K562 (cell line): Measurements from ENCODE around the gene POR. TPM values are rescaled to one million over a fixed set of nuclear protein-coding genes. Genes with fewer than 3 reads are reported as not detected.

ENCODE experiments used
- ATAC-seq: fragments of 200-7000 bp; cut with Tn5 transposase; 3 replicates; pipeline ENCODE4 v1.9.1; 2020; ENCODE audit warnings: moderate library complexity
- Bru-seq: library from RNA; stranded (reverse); fragments of 400-500 nt; gene quantifications from one replicate; lab custom pipeline; 2021; lab: Mats Ljungman, UMichigan
- BruChase-seq, 2 experiments: library from RNA; stranded (reverse); fragments of 400-500 nt; gene quantifications; one replicate each; lab custom pipeline; 2021; lab: Mats Ljungman, UMichigan
- BruUV-seq: library from RNA; stranded (reverse); fragments of 400-500 nt; replicated peaks from 2 replicates; lab custom pipeline; 2021; lab: Mats Ljungman, UMichigan
- CTCF ChIA-PET: fragments of 300-600 bp; formaldehyde crosslinking; extraction: SDS; loops from one replicate; lab custom pipeline; 2021; ENCODE audit warnings: low intra/inter-chr PET ratio; lab: Yijun Ruan, JAX
- POLR2A ChIA-PET: fragments of 300-600, 350-650 bp; sonication (Branson Sonifier 250); formaldehyde crosslinking; extraction: SDS; loops from one replicate; lab custom pipeline; 2021; ENCODE audit warnings: antibody characterized with exemption, inconsistent platforms; lab: Yijun Ruan, JAX
- DNase-seq, 4 experiments: peaks; one replicate each; pipeline versions ENCODE4 v3.0.0 to v3.0.0-alpha.2; 2011 to 2018; ENCODE audit warnings: low spot score in 3 of 4, mixed read lengths in 3 of 4; ENCODE audit errors: extremely low read depth in 1 of 4
- FAIRE-seq: peaks from 2 replicates; lab custom pipeline; 2011; peaks lifted over from hg19 to GRCh38; lab: Jason Lieb, UNC
- H2AFZ ChIP-seq: 2 replicates; pipeline ENCODE4 v1.6.0; 2011; ENCODE audit warnings: low read depth, low read length, control low read depth, inconsistent platforms
- H3K27ac ChIP-seq: fragments of 200-600 bp; 3 replicates; pipeline ENCODE4 v1.8.0; 2011; ENCODE audit warnings: low read depth, mild to moderate bottlenecking, control low read depth, inconsistent platforms, low read length, moderate library complexity, mixed read lengths; ENCODE audit errors: extremely low read depth
- H3K27me3 ChIP-seq, 2 experiments: fragments of 300-600 bp in 1 of 2; 2 replicates in 1 of 2; 3 replicates in 1 of 2; pipeline versions ENCODE4 v1.6.0 to v1.8.0; 2011; ENCODE audit warnings: inconsistent platforms in 2 of 2, low read length in 2 of 2, mild to moderate bottlenecking in 1 of 2, mixed read lengths in 1 of 2, moderate library complexity in 1 of 2; ENCODE audit not compliant: control insufficient read depth in 2 of 2, insufficient read depth in 2 of 2
- H3K36me3 ChIP-seq: fragments of 300-600 bp; 3 replicates; pipeline ENCODE4 v1.8.0; 2011; ENCODE audit warnings: mild to moderate bottlenecking, low read length, inconsistent platforms; ENCODE audit not compliant: control insufficient read depth, insufficient read depth
- H3K4me1 ChIP-seq, 2 experiments: fragments of 200-600 bp in 1 of 2; replicated peaks in 1 of 2; 2 replicates in 1 of 2; 3 replicates in 1 of 2; pipeline versions ENCODE4 v1.5.1 to v1.8.0; 2011; ENCODE audit warnings: inconsistent platforms in 2 of 2, low read length in 2 of 2, mild to moderate bottlenecking in 1 of 2, mixed read lengths in 1 of 2, moderate library complexity in 1 of 2; ENCODE audit not compliant: control insufficient read depth in 2 of 2, insufficient read depth in 2 of 2
- H3K4me2 ChIP-seq: 2 replicates; pipeline ENCODE4 v1.6.1; 2011; ENCODE audit warnings: low read length, control low read depth, inconsistent platforms, mixed read lengths; ENCODE audit not compliant: insufficient read depth
- H3K4me3 ChIP-seq: fragments of 200-600 bp; sonication (generic), shearing (Covaris generic); 2 replicates; pipeline ENCODE4 v1.5.1; 2016; ENCODE audit warnings: control low read depth, inconsistent platforms
- H3K79me2 ChIP-seq: fragments of 200-600 bp; 3 replicates; pipeline ENCODE4 v1.8.0; 2011; ENCODE audit warnings: low read length, inconsistent platforms; ENCODE audit not compliant: control insufficient read depth, insufficient read depth
- H3K9ac ChIP-seq, 2 experiments: 2 replicates each; pipeline versions ENCODE4 v1.6.0 to v1.6.1; 2011; ENCODE audit warnings: low read depth in 2 of 2, low read length in 2 of 2, control low read depth in 1 of 2, inconsistent platforms in 1 of 2, mild to moderate bottlenecking in 1 of 2, mixed read lengths in 1 of 2; ENCODE audit not compliant: insufficient read depth in 1 of 2
- H3K9me1 ChIP-seq: one replicate; pipeline ENCODE4 v1.6.0; 2011; ENCODE audit warnings: inconsistent platforms, mild to moderate bottlenecking, low read length, moderate library complexity; ENCODE audit not compliant: control insufficient read depth, insufficient read depth
- H3K9me3 ChIP-seq: replicated peaks from 2 replicates; pipeline ENCODE4 v1.5.1; 2011; ENCODE audit warnings: low read depth, low read length, inconsistent platforms; ENCODE audit not compliant: control insufficient read depth, insufficient read depth
- H4K20me1 ChIP-seq: replicated peaks from 2 replicates; pipeline ENCODE4 v1.6.1; 2011; ENCODE audit warnings: low read length, inconsistent platforms, mixed read lengths; ENCODE audit not compliant: control insufficient read depth, insufficient read depth
- BRF2 ChIP-seq: IDR thresholded peaks from 3 replicates; pipeline ENCODE4 v1.6.1; 2011; ENCODE audit warnings: borderline replicate concordance, mild to moderate bottlenecking; ENCODE audit not compliant: insufficient read length, insufficient read depth
- KDM4B ChIP-seq, 2 experiments: fragments of 450-650 bp in 1 of 2; sonication (generic) in 1 of 2; IDR thresholded peaks; 2 replicates each; pipeline ENCODE4 v1.6.1; 2016 to 2017; ENCODE audit warnings: borderline replicate concordance in 2 of 2, antibody characterized with exemption in 1 of 2, low read depth in 1 of 2, mild to moderate bottlenecking in 1 of 2
- L3MBTL2 ChIP-seq: fragments of 450-650 bp; IDR thresholded peaks from 2 replicates; pipeline ENCODE4 v1.6.1; 2016; ENCODE audit warnings: mild to moderate bottlenecking, moderate library complexity
- LEF1 ChIP-seq: fragments of 450-650 bp; IDR thresholded peaks from 2 replicates; pipeline ENCODE4 v1.6.1; 2016; ENCODE audit warnings: mild to moderate bottlenecking
- MED1 ChIP-seq: sonication (generic); formaldehyde crosslinking; IDR thresholded peaks from 2 replicates; pipeline ENCODE4 v1.8.1; 2023; ENCODE audit warnings: missing genetic modification reagents, borderline replicate concordance
- NCOA4 ChIP-seq: fragments of 450-650 bp; IDR thresholded peaks from 2 replicates; pipeline ENCODE4 v1.6.1; 2018; ENCODE audit warnings: mild to moderate bottlenecking; ENCODE audit not compliant: partially characterized antibody
- SETDB1 ChIP-seq: IDR thresholded peaks from one replicate; pipeline ENCODE4 v1.6.1; 2012; ENCODE audit warnings: low read length, control low read depth, inconsistent platforms
- WGBS: fragments of 100-300 bp; shearing (Covaris generic); methylation state at CpG from one replicate; pipeline ENCODE4 v1.1.6; 2016; ENCODE audit warnings: low coverage, mixed read lengths; ENCODE audit not compliant: insufficient coverage; ENCODE audit errors: missing lambda C conversion rate; 5-methylcytosine and 5-hydroxymethylcytosine counted together
- in situ Hi-C: fragments of 300-500 bp; cut with MboI; formaldehyde crosslinking; loops from 4 replicates; pipeline ENCODE4 v1.15.0; 2018; ENCODE audit warnings: inconsistent platforms, mixed read lengths
- intact Hi-C: fragments of 100-400 bp; cut with micrococcal nuclease; formaldehyde crosslinking; loops from 2 replicates; pipeline ENCODE4 v1.14.2; 2022
- long read RNA-seq, 3 experiments: library from polyadenylated mRNA in 2 of 3; library from RNA in 1 of 3; unstranded in 2 of 3; stranded (forward) in 1 of 3; transcript quantifications; one replicate each; pipeline ENCODE4 v2.0.0, GENCODE V29; 2019 to 2022
- polyA minus RNA-seq, 3 experiments: library from RNA; depleted of rRNA, polyadenylated mRNA; stranded (reverse); fragments of >200 nt; gene quantifications; 2 replicates each; pipeline ENCODE4 v1.2.3, GENCODE V29; 2011
- polyA plus RNA-seq, 8 experiments: library from polyadenylated mRNA; depleted of rRNA in 4 of 8; stranded (reverse) in 5 of 8; unstranded in 3 of 8; fragments of >200 nt; fragmentation: Nextera tagmentation in 2 of 8; fragmentation: Illumina TruSeq in 1 of 8; extraction: Ambion mirVana in 2 of 8; extraction: Trizol in 1 of 8; gene quantifications; 2 replicates each; pipeline versions ENCODE4 v1.2.1 to v1.2.3, GENCODE V29; 2011 to 2014; ENCODE audit warnings: inconsistent platforms in 1 of 8, missing spikeins in 1 of 8
- total RNA-seq, 7 experiments: library from RNA; depleted of rRNA in 6 of 7; stranded (reverse); fragments of >200 nt in 6 of 7; fragmentation: Illumina TruSeq in 2 of 7; extraction: Trizol in 2 of 7; gene quantifications; 2 replicates each; pipeline versions ENCODE4 v1.2.1 to v1.2.3, GENCODE V29; 2011 to 2021; ENCODE audit warnings: low replicate concordance in 1 of 7

The POR gene
- 102 and 236 TPM in 2 replicates for total RNA-seq (2011; cell fraction: chromatin; rRNA removed; ENCODE audit: low replicate concordance)
- total RNA-seq (2011; cell fraction: nucleolus; rRNA removed): 297 and 329 TPM in 2 replicates
- total RNA-seq (2011; cell fraction: nucleoplasm; rRNA removed): 126 and 148 TPM in 2 replicates
- total RNA-seq (2014; rRNA removed) (137 and 192 TPM in 2 replicates), total RNA-seq (2014; rRNA removed; fragmentation: Illumina TruSeq; extraction: Trizol) (36.0 and 53.7 TPM in 2 replicates), total RNA-seq (2015; rRNA removed; fragmentation: Illumina TruSeq; extraction: Trizol) (40.8 and 42.0 TPM in 2 replicates), total RNA-seq (2021) (138 and 142 TPM in 2 replicates), polyA plus RNA-seq (2011; rRNA removed) (33.8 and 51.7 TPM in 2 replicates), polyA plus RNA-seq (2014; fragmentation: Illumina TruSeq; extraction: Trizol) (75.6 and 89.8 TPM in 2 replicates), polyA plus RNA-seq (2014; fragmentation: Nextera tagmentation; extraction: Ambion mirVana) (10 to 100 TPM in 1 of 2 experiments, 1 to 10 TPM in 1; 4.7 to 10.6 TPM), polyA plus RNA-seq (2014; rRNA removed) (67.5 and 76.6 TPM in 2 replicates), polyA minus RNA-seq (2011; rRNA and poly(A)+ RNA removed) (24.0 and 27.0 TPM in 2 replicates), Bru-seq, nascent RNA (percentile 68 among the genes with signal in this experiment), BruChase-seq, experiment 1, labeled RNA remaining after a 2-hour chase (percentile 68 among the genes with signal in this experiment), BruChase-seq, experiment 2, labeled RNA remaining after a 6-hour chase (percentile 68 among the genes with signal in this experiment)
- 42.7 and 139 TPM in 2 replicates for polyA plus RNA-seq (2011; cell fraction: cytosol; rRNA removed)
- 158 and 263 TPM in 2 replicates for polyA plus RNA-seq (2011; cell fraction: nucleus; rRNA removed)
- 72.0 and 103 TPM in 2 replicates for polyA plus RNA-seq (2012)
- polyA minus RNA-seq (2011; cell fraction: cytosol; rRNA and poly(A)+ RNA removed): 76.6 and 85.5 TPM in 2 replicates
- 41.2 and 50.2 TPM in 2 replicates for polyA minus RNA-seq (2011; cell fraction: nucleus; rRNA and poly(A)+ RNA removed)
- long read RNA-seq, experiment 1, transcript POR-218 (16 exons, 2,522 nt): major isoform, 79 of 282 reads
- long read RNA-seq, experiment 1, transcript POR-222 (4 exons, 1,028 nt): minor isoform, 10 of 282 reads
- long read RNA-seq, experiment 1, partial matches to known transcripts: 183 of 282 reads
- long read RNA-seq, experiment 1, other reads (novel, unspliced or antisense): 9 of 282 reads
- long read RNA-seq, experiment 2, transcript POR-218 (16 exons, 2,522 nt): major isoform, 29 of 163 reads
- long read RNA-seq, experiment 2, partial matches to known transcripts: 108 of 163 reads
- long read RNA-seq, experiment 2, other reads (novel, unspliced or antisense): 21 of 163 reads
- long read RNA-seq, experiment 3, transcript POR-218 (16 exons, 2,522 nt): major isoform, 53 of 77 reads
- long read RNA-seq, experiment 3, partial matches to known transcripts: 20 of 77 reads
- long read RNA-seq, experiment 3, other reads (novel, unspliced or antisense): 3 of 77 reads

- Histone ChIP-seq H3K9me1 (peaks cover 3% of the 10 kb centered on the region), H2AFZ (peak within 1 kb of the TSS; percentile 97), H3K9ac (peak within 1 kb of the TSS; percentile 87 to 96), H3K27me3 (no peaks in the 10 kb centered on the region), H3K4me2 (peak within 1 kb of the TSS; percentile 92), H3K9me3 (no peaks in the 10 kb centered on the region), H3K4me1 (peaks cover 19 to 26% of the 10 kb centered on the region in 2 experiments; a peak in 4 of 5 replicates), H3K79me2 (peaks cover 54% of the 10 kb centered on the region), H3K36me3 (peaks cover 3% of the 10 kb centered on the region; the same call in 1 of the 3 replicates), H3K27ac (peak within 1 kb of the TSS; percentile 76), H4K20me1 (no peaks in the 10 kb centered on the region; the same call in 1 of the 2 replicates), H3K4me3 (peak within 1 kb of the TSS; percentile 97)
- FAIRE-seq: peak; percentile 81
- ATAC-seq: peak; percentile 97
- ChIA-PET POLR2A (interaction anchor here (0.6 to 2.6 kb wide), 11 partner anchors 12 to 438 kb away, joined by 3 to 48 read pairs (median 6); no protein-coding TSS in a partner anchor), CTCF (no interaction called here)
- in situ Hi-C loops: no loop called here
- WGBS: under 1% methylated on average over 73 of the region's 82 CpGs
- peak; percentile 96 to 97 (median 97) for DNase-seq
- BruUV-seq: no TSS peak
- intact Hi-C loops: no loop called here
- TF ChIP-seq NCOA4 (no peak), L3MBTL2 (peak; percentile 85), KDM4B (IDR thresholded peaks at IDR 0.05; ENCODE audit: borderline replicate concordance in 2 of 2, low read depth in 1 of 2) (peak in 1 of 2 experiments; percentile 65; a peak in 1 of 4 replicates), BRF2 (no peak), SETDB1 (no peak), MED1 (CRISPR knock-in tag) (no peak), LEF1 (no peak)
Observed at GRCh38 chr7:75914655-75915415, at the start of gene POR. TSS of gene POR (plus strand) at chr7:75915155. CDS start at chr7:75954002, 38,847 bp downstream.
